HEK293 (cell line): ENCODE measurements around the gene NPTXR.

Experiments
- BCL11A ChIP-seq: fragments of 450-650 bp; formaldehyde crosslinking; IDR thresholded peaks from 2 replicates; pipeline ENCODE4 v1.5.1; 2016; ENCODE audit warnings: low read depth, missing biosample characterization, missing genetic modification characterization
- EGR2 ChIP-seq: fragments of 450-650 bp; formaldehyde crosslinking; IDR thresholded peaks from 2 replicates; pipeline ENCODE4 v1.5.1; 2016; ENCODE audit warnings: low read depth, missing biosample characterization, missing genetic modification characterization
- GLIS1 ChIP-seq: fragments of 450-650 bp; formaldehyde crosslinking; IDR thresholded peaks from 2 replicates; pipeline ENCODE4 v1.5.1; 2016; ENCODE audit warnings: missing biosample characterization, missing genetic modification characterization
- HOXA7 ChIP-seq: sonication (generic); formaldehyde crosslinking; IDR thresholded peaks from 2 replicates; pipeline ENCODE4 v1.8.1; 2022; ENCODE audit warnings: missing genetic modification reagents, borderline replicate concordance
- IKZF3 ChIP-seq: fragments of 450-650 bp; IDR thresholded peaks from 2 replicates; pipeline ENCODE4 v1.5.0; 2018; ENCODE audit warnings: missing biosample characterization, mild to moderate bottlenecking, missing genetic modification characterization, moderate library complexity
- SALL2 ChIP-seq: fragments of 450-650 bp; formaldehyde crosslinking; IDR thresholded peaks from 2 replicates; pipeline ENCODE4 v1.5.0; 2017; ENCODE audit warnings: missing biosample characterization, mild to moderate bottlenecking, missing genetic modification characterization, borderline replicate concordance
- SCRT1 ChIP-seq: fragments of 450-650 bp; formaldehyde crosslinking; IDR thresholded peaks from 2 replicates; pipeline ENCODE4 v1.5.1; 2016; ENCODE audit warnings: missing biosample characterization, missing genetic modification characterization, borderline replicate concordance
- ZBTB10 ChIP-seq: fragments of 450-650 bp; formaldehyde crosslinking; IDR thresholded peaks from 2 replicates; pipeline ENCODE4 v1.5.1; 2016; ENCODE audit warnings: missing biosample characterization, missing genetic modification characterization
- ZBTB21 ChIP-seq: fragments of 450-650 bp; formaldehyde crosslinking; IDR thresholded peaks from 2 replicates; pipeline ENCODE4 v1.5.1; 2017; ENCODE audit warnings: missing biosample characterization, missing genetic modification characterization
- ZBTB44 ChIP-seq: fragments of 450-650 bp; IDR thresholded peaks from 2 replicates; pipeline ENCODE4 v1.5.1; 2018; ENCODE audit warnings: missing biosample characterization, mild to moderate bottlenecking, missing genetic modification characterization
- ZFHX2 ChIP-seq: fragments of 450-650 bp; formaldehyde crosslinking; conservative IDR thresholded peaks from 2 replicates; pipeline ENCODE4 v1.5.1; 2016; ENCODE audit warnings: missing biosample characterization, missing genetic modification characterization
- ZFP3 ChIP-seq: fragments of 450-650 bp; formaldehyde crosslinking; IDR thresholded peaks from 2 replicates; pipeline ENCODE4 v1.5.1; 2016; ENCODE audit warnings: low read depth, missing biosample characterization, missing genetic modification characterization
- ZNF132 ChIP-seq: fragments of 450-650 bp; formaldehyde crosslinking; IDR thresholded peaks from 2 replicates; pipeline ENCODE4 v1.5.1; 2017; ENCODE audit warnings: missing biosample characterization, missing genetic modification characterization, borderline replicate concordance
- ZNF274 ChIP-seq, 2 experiments: fragments of 200-500 bp in 1 of 2; fragments of 450-650 bp in 1 of 2; sonication (Bioruptor generic) in 1 of 2; formaldehyde crosslinking in 1 of 2; IDR thresholded peaks; 2 replicates each; pipeline versions ENCODE4 v1.5.1 to v1.6.1; 2014 to 2016; ENCODE audit warnings: borderline replicate concordance in 1 of 2, inconsistent platforms in 1 of 2, low read length in 1 of 2, missing biosample characterization in 1 of 2, missing genetic modification characterization in 1 of 2
- ZNF292 ChIP-seq: fragments of 450-650 bp; formaldehyde crosslinking; IDR thresholded peaks from 2 replicates; pipeline ENCODE4 v1.5.1; 2016; ENCODE audit warnings: low read depth, missing biosample characterization, missing genetic modification characterization, borderline replicate concordance
- ZNF311 ChIP-seq: fragments of 450-650 bp; formaldehyde crosslinking; IDR thresholded peaks from 2 replicates; pipeline ENCODE4 v1.5.1; 2017; ENCODE audit warnings: missing biosample characterization, missing genetic modification characterization, borderline replicate concordance
- ZNF362 ChIP-seq: fragments of 450-650 bp; formaldehyde crosslinking; IDR thresholded peaks from 2 replicates; pipeline ENCODE4 v1.5.1; 2016; ENCODE audit warnings: missing biosample characterization, missing genetic modification characterization
- ZNF391 ChIP-seq: fragments of 450-650 bp; formaldehyde crosslinking; IDR thresholded peaks from 2 replicates; pipeline ENCODE4 v1.5.1; 2016; ENCODE audit warnings: low read depth, missing biosample characterization, missing genetic modification characterization, borderline replicate concordance
- ZNF521 ChIP-seq: fragments of 450-650 bp; formaldehyde crosslinking; IDR thresholded peaks from 2 replicates; pipeline ENCODE4 v1.5.1; 2017; ENCODE audit warnings: missing biosample characterization, mild to moderate bottlenecking, missing genetic modification characterization
- ZNF610 ChIP-seq: fragments of 450-650 bp; formaldehyde crosslinking; IDR thresholded peaks from 2 replicates; pipeline ENCODE4 v1.5.1; 2016; ENCODE audit warnings: missing biosample characterization, missing genetic modification characterization, borderline replicate concordance
- ZNF623 ChIP-seq: fragments of 450-650 bp; formaldehyde crosslinking; IDR thresholded peaks from 2 replicates; pipeline ENCODE4 v1.5.1; 2016; ENCODE audit warnings: missing biosample characterization, missing genetic modification characterization
- ZNF629 ChIP-seq: fragments of 450-650 bp; formaldehyde crosslinking; IDR thresholded peaks from 2 replicates; pipeline ENCODE4 v1.5.1; 2017; ENCODE audit warnings: missing biosample characterization, missing genetic modification characterization
- ZNF76 ChIP-seq: fragments of 450-650 bp; formaldehyde crosslinking; IDR thresholded peaks from 2 replicates; pipeline ENCODE4; 2016; ENCODE audit warnings: low read depth, missing biosample characterization, missing genetic modification characterization, borderline replicate concordance
- ZNF785 ChIP-seq: fragments of 450-650 bp; formaldehyde crosslinking; IDR thresholded peaks from 2 replicates; pipeline ENCODE4 v1.5.1; 2016; ENCODE audit warnings: missing biosample characterization, missing genetic modification characterization
- ZNF791 ChIP-seq: fragments of 450-650 bp; formaldehyde crosslinking; IDR thresholded peaks from 2 replicates; pipeline ENCODE4 v1.5.1; 2016; ENCODE audit warnings: missing biosample characterization, missing genetic modification characterization
- ZNF843 ChIP-seq: fragments of 450-650 bp; formaldehyde crosslinking; IDR thresholded peaks from 2 replicates; pipeline ENCODE4 v1.5.1; 2016; ENCODE audit warnings: missing biosample characterization, missing genetic modification characterization
- ZSCAN23 ChIP-seq: fragments of 450-650 bp; formaldehyde crosslinking; IDR thresholded peaks from 2 replicates; pipeline ENCODE4 v1.5.1; 2016; ENCODE audit warnings: missing biosample characterization, missing genetic modification characterization
- TF ChIP-seq, protein P1 (sequence below): fragments of 450-650 bp; formaldehyde crosslinking; IDR thresholded peaks from 2 replicates; pipeline ENCODE4 v1.5.1; 2017; ENCODE audit warnings: missing biosample characterization, missing genetic modification characterization
- TF ChIP-seq, protein P2 (sequence below): fragments of 450-650 bp; formaldehyde crosslinking; IDR thresholded peaks from 2 replicates; pipeline ENCODE4 v1.5.1; 2016; ENCODE audit warnings: missing biosample characterization, missing genetic modification characterization

NPTXR gene

DNA sequence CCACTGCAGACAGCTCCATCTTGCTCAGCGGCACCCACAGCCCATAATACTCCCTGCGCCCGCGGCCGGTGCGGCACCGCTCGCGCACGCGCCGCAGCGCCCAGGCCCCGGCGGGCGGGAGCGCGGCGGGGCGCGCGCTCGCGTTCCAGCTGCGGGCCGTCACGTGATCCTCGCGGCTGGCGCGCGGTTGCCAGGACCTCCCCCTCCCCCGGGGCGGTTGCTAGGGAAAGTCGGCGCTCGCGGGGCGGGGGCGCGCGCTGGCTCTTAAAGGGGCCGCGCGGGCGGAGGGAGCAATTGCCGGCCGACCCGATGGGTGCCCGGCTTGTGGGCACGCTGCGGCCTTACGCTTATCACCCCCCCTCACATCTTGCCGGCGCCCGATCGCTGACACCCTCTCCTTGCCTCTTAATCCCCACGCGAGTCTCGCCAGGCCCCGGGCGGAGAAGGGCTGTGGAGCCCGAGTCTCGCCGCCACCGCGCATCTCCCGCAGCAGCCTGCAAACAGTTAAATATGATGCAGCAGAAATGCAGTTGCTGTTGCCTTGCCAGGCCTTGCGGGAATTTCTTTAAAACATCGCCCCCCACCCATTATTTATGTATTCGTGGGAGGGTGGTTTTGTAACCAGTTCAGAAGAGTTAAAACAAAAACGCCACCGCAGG, 28.5 kb upstream of the NPTXR start, which contains the start of gene CBX6 (continued):
- peak; percentile 72 for TF ChIP-seq EGR2 (tag by site-specific recombination)
- peak; percentile 2; the same call in 1 of the 2 replicates for TF ChIP-seq ZNF623 (tag by site-specific recombination)
- TF ChIP-seq ZNF391 (tag by site-specific recombination), result peak; percentile 30; the same call in 1 of the 2 replicates
- 0 out of 2 replicates have a peak, but pooled peaks have one; percentile 15 for TF ChIP-seq ZBTB21 (tag by site-specific recombination)
- no peak for TF ChIP-seq SALL2 (tag by site-specific recombination)
- TF ChIP-seq ZNF791 (tag by site-specific recombination), result no peak
- TF ChIP-seq ZNF843 (tag by site-specific recombination), result 0 out of 2 replicates have a peak, but pooled peaks have one; percentile 19
- no peak; the same call in 1 of the 2 replicates for TF ChIP-seq GLIS1
- TF ChIP-seq ZNF76 (tag by site-specific recombination), result peak; percentile 47; the same call in 1 of the 2 replicates
- TF ChIP-seq SCRT1 (tag by site-specific recombination), result no peak
- no peak for TF ChIP-seq ZNF610 (tag by site-specific recombination)
- peak; percentile 68 for TF ChIP-seq ZNF629 (tag by site-specific recombination)
- TF ChIP-seq ZBTB44 (tag by site-specific recombination), result peak; percentile 86
- TF ChIP-seq, protein P1, sequence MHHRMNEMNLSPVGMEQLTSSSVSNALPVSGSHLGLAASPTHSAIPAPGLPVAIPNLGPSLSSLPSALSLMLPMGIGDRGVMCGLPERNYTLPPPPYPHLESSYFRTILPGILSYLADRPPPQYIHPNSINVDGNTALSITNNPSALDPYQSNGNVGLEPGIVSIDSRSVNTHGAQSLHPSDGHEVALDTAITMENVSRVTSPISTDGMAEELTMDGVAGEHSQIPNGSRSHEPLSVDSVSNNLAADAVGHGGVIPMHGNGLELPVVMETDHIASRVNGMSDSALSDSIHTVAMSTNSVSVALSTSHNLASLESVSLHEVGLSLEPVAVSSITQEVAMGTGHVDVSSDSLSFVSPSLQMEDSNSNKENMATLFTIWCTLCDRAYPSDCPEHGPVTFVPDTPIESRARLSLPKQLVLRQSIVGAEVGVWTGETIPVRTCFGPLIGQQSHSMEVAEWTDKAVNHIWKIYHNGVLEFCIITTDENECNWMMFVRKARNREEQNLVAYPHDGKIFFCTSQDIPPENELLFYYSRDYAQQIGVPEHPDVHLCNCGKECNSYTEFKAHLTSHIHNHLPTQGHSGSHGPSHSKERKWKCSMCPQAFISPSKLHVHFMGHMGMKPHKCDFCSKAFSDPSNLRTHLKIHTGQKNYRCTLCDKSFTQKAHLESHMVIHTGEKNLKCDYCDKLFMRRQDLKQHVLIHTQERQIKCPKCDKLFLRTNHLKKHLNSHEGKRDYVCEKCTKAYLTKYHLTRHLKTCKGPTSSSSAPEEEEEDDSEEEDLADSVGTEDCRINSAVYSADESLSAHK (tag by site-specific recombination), result peak; percentile 25; the same call in 1 of the 2 replicates
- no peak for TF ChIP-seq ZFP3 (tag by site-specific recombination)
- TF ChIP-seq ZSCAN23 (tag by site-specific recombination), result 0 out of 2 replicates have a peak, but pooled peaks have one; percentile 48
- TF ChIP-seq ZNF274 (IDR thresholded peaks at IDR 0.05; ENCODE audit: low read length), result no peak
- no peak for TF ChIP-seq ZNF274 (tag by site-specific recombination; IDR thresholded peaks at IDR 0.05; ENCODE audit: borderline replicate concordance)
- TF ChIP-seq IKZF3 (tag by site-specific recombination), result 0 out of 2 replicates have a peak, but pooled peaks have one; percentile 41
- TF ChIP-seq, protein P2, sequence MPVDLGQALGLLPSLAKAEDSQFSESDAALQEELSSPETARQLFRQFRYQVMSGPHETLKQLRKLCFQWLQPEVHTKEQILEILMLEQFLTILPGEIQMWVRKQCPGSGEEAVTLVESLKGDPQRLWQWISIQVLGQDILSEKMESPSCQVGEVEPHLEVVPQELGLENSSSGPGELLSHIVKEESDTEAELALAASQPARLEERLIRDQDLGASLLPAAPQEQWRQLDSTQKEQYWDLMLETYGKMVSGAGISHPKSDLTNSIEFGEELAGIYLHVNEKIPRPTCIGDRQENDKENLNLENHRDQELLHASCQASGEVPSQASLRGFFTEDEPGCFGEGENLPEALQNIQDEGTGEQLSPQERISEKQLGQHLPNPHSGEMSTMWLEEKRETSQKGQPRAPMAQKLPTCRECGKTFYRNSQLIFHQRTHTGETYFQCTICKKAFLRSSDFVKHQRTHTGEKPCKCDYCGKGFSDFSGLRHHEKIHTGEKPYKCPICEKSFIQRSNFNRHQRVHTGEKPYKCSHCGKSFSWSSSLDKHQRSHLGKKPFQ (tag by site-specific recombination), result no peak
- no peak for TF ChIP-seq HOXA7 (CRISPR knock-in tag)
- 0 out of 2 replicates have a peak, but pooled peaks have one; percentile 37 for TF ChIP-seq ZBTB10 (tag by site-specific recombination)
- no peak for TF ChIP-seq ZNF311 (tag by site-specific recombination)
- TF ChIP-seq ZNF132 (tag by site-specific recombination), result no peak
- 0 out of 2 replicates have a peak, but pooled peaks have one; percentile 15 for TF ChIP-seq BCL11A
- TF ChIP-seq ZFHX2 (tag by site-specific recombination), result peak; percentile 84
- TF ChIP-seq ZNF521 (tag by site-specific recombination), result no peak
- TF ChIP-seq ZNF362 (tag by site-specific recombination), result no peak
- TF ChIP-seq ZNF292, result no peak
- 0 out of 2 replicates have a peak, but pooled peaks have one; percentile 54 for TF ChIP-seq ZNF785
